Stimulated activated CD4-positive, alpha-beta T cell treated with anti-CD3 and anti-CD28 coated beads, Interleukin-12 subunit alpha, Interleukin-12 subunit beta, amount 100 ng/mL, for 24 hours (primary cell): ENCODE data around the gene VAT1L.

Experiments
- DNase-seq, 2 experiments: peaks; one replicate each; pipeline ENCODE4 v3.0.0-alpha.2; 2020; ENCODE audit warnings: low read depth in 2 of 2

VAT1L gene, protein sequence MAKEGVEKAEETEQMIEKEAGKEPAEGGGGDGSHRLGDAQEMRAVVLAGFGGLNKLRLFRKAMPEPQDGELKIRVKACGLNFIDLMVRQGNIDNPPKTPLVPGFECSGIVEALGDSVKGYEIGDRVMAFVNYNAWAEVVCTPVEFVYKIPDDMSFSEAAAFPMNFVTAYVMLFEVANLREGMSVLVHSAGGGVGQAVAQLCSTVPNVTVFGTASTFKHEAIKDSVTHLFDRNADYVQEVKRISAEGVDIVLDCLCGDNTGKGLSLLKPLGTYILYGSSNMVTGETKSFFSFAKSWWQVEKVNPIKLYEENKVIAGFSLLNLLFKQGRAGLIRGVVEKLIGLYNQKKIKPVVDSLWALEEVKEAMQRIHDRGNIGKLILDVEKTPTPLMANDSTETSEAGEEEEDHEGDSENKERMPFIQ

DNA sequence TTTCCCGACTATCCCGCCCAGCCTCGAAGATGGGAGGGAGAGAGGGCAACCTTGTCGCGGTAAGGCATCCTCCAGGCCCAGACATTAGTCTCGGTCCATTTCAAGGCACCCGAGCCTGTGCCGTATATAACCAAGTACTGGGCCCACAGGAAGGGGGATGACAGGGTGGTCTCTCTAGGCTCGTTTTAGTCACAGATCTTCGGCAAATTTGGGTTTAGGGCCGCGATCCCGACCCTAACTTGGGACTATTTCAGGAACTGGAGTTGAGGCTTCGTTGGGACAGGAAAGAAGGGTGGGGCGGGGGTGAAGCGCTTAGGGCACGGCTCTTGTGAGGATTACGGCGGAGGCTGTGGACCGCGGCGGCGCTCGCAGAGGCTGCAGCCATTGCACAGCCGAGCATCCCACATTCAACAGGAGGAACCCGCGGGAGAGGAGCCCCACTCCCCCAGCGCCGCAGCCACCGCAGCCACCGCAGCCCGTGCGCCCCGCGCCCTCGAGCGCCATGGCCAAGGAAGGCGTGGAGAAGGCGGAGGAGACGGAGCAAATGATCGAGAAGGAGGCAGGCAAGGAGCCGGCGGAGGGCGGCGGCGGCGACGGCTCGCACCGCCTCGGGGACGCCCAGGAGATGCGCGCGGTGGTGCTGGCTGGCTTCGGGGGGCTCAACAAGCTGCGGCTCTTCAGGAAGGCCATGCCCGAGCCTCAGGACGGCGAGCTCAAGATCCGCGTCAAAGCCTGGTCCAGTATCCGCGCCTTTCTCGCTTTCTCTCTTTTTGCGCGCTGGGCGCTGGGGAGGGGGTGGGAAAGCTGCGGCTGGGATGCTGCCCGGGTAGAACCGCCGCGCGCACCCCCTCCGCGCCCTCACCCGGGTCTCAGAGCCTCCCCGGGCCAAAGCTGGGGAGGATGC is at the start of gene VAT1L:
Gene VAT1L (plus strand): TSS at position 384 of the 904 bp plus-strand sequence. CDS start 119 bp downstream, at position 503.
- DNase-seq, result peak in 1 of 2 experiments; percentile 8

DNA sequence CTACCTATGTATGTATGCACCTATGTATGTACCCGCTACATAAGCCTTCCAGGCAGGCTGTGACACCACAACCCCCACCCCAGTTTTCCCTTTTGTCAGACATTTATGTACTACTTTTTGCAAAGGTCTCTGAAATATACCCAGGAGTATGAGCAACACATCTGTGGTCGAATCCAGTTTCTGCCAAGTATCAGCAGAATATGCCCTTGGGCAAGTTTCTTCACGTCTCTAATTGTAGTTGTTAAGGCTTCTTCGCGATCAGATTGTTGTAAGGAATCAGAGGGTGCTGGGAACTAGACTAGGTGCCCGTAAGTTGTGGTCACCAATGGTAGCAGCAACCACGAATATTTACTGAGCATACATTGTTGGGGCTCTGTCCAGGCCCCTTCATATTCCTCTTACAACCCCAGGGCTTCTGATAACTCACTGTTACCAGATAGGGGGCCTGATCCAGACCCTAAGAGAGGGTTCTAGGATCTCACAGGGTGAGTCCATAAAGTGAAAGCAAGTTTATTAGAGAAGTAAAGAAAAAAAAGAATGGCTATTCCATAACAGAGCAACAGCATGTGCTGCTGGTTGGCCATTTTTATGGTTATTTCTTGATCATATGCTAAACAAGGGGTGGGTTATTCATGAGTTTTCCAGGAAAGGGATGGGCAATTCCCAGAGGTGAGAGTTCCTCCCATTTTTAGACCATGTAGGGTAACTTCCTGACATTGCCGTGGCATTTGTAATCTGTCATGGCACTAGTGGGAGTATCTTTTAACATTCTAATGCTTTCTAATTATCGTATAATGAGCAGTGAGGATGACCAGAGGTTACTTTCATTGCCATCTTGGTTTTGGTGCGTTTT is 49.4 kb upstream of the VAT1L start:
- no peak for DNase-seq

DNA sequence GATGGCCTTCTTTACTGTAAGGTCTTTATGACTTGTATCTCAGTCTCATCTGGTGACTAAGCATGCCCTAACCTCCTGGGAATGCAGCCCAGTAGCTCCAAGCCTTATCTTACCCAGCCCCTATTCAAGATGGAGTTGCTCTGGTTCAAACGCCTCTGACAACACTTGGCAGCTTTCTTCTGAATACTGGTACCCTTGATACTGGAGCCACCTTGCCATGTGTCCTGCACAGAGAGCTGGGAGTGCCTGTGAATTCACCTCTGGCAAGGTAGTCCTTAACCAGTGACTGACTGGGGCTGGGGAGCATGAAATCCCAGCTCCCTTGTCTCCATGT is 48.8 kb upstream of the VAT1L start:
- no peak for DNase-seq

DNA sequence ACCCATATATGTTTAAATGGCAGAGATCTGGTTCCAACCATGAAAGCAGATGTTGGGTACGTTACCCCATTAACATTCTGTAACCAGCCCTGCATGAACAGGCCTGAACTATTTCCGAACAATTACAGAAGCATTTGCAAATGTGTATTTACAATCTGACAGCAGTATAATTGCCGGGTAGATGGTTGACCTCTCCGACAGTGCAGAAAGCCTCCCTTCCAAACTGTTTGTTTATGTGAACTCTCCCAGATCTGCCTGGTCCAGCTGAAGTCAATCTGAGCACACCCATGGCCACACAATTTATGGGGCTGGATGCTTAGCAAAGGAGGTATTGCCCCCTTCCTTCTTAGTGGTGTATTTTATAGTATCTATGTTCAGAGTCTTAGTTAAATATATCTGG is 44.2 kb upstream of the VAT1L start:
- DNase-seq, result no peak

DNA sequence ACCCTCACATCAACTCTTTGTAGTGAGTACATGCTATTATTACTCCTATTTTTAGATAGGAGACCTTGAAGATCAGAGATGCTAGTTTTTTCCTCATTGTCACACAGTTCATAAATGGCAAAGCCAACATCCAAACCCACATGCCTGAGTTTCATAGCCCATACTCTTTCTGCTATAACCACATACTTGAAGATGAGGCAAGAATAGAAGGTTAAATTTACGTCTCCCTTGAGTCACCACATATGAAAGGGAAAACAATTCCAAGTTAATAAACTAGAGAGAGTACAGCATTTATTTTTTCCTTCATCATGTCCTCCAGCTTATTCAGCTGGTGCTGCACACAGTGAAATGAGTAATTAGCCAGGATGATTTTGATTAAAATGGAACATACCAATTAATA is 42.4 kb upstream of the VAT1L start:
- no peak for DNase-seq

DNA sequence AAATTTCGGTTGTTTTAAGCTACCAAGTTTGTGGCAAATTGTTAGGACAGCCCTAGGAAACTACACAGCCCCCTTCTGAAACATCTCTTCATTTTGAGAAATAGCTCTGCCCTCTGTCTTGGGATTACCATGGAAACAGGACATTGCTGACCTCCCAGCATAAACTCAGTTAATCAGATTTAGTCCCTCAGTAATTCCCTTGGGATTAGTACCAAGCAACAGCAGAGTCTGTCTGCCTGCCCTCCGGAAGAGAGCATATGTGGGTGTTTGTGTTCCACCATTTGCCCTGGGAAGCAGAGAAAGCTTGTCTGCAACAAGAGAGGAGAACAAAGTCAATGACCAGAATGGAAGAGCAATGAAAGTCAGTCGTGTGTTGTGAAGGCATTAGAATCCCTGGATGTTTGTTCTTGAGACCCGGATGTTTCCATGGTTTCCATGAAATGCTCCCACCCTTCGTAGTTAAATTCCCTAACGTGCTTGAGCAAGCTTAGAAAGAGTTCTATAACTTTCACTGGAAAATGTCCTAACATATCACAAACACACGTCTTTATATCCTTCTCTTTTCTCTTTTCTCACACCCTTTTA is 39.9 kb upstream of the VAT1L start:
- no peak for DNase-seq

DNA sequence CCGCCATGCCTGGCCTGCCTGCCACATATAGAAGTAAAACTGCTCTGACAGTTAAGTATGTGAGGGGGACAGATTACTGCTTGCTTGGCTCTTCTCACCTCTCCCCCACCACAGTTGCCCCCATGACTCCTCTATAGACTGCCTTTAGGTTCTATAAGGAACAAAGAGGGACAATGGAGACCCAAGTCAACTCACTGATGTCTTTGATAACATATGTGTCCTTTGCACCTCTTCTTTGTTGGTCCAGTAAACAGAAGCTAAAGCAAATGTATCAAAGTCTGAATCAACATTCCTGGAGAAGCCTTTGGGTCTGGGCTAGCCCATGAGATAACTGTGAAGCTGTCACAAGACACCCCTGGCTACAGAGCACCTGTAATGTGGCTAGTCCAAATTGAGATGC is 38.9 kb upstream of the VAT1L start:
- DNase-seq, result no peak

DNA sequence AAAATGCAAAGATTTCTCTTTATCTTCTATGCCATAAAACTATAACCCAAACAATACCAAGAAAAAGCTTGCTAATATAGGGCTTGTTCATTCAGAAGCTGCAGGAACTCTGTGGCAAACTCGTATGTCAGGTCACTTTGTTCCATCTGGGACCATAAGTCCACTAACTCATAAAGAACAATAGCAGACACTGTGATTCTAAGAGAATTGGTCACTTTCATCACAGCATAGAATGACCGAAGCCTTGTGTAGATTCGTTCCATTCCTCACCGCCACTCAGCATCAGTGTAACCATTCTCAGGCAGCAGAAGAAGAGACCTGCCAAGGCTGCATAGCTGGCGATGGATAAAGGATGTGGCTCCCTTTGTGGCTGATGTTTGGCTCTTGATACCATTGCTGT is 30.3 kb upstream of the VAT1L start:
- no peak for DNase-seq

DNA sequence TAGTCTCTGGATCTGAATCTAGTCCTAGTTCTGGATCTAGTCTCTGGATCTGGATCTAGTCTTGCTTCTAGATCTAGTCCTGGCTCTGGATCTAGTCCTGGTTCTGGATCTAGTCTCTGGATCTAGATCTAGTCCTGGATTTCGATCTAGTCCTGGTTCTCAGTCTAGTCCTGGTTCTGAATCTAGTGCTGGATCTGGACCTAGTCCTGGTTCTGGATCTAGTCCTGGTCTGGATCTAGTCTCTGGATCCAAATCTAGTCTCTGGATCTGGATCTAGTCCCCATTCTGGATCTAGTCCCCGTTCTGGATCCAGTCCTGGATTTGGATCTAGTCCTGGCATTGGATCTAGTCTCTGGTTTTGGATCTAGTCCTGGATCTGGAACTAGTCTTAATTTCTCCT is 29.9 kb upstream of the VAT1L start:
- DNase-seq, result no peak

DNA sequence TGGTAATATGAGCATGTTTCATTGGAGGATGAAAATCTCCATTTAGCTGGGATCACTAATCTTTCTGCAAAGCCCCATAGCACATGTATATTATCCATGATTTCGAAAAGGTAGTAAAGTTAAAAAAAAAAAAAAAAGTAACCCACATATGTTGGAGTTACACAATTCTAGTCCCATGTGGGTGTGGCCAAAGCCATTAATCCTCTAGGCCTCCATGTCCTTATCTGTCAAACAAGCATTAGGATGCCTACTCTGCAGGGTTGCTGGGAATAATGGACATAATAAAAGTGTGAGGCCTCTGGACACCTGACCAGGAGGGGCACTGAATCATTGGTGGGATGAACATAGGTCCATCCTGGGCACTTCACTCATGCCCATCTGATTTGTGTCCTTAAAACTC is 29.2 kb upstream of the VAT1L start:
- DNase-seq, result no peak

DNA sequence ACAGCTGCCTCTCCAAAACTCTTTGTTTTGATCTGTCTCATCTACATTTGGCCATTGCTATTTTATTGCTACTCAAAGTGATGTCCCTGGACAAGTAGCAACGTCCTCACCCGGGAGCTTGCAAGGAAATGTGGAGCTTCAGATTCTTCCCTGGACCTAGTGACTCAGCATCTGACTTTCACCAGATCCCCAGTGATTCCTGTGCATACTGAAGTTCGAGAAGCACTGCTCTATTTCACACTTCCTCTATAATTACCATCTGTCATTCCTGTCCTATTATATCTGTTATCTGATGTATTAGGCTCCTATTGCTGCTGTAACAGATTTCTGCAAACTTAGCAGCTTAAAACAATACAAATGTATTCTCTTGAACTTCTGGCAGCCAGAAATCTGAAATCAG is 28.5 kb upstream of the VAT1L start:
- DNase-seq, result no peak

DNA sequence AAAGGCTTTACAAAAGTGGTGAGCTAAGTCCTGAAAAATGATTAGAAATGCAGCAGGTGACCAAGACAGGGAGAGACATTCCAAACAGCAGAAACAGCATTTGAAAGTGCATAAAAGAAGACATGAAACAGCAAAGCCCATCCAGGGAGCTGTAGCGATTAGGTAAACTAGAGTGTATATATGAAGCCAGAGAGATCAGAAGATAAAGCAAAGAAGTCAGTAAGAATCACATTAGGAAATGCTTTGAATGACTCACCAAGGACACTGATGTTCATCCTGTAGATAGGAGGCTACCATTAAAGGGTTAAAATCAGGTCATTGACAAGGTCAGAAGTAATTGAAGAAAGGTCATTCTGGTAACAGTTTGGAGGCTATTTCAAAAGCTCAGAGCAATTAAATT is 27.6 kb upstream of the VAT1L start:
- no peak for DNase-seq

DNA sequence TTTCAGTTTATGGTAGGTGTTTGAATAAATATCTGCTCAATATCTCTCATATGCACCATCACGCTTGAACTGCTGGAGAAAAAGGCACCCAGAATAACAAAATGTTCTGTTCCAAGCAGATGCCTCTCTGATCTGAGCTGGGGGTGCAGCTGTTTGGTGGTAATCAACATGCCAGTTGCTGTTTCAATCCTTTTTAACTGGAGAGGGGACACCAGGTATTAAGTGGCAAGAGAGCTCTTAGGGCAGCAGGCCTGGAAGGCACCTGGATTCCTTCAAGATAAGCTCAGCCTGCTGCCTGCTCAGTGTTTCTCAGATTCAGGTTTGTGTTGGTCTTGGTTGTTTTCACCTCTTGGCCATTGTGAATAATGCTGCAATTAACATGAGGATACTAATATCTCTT is 27.2 kb upstream of the VAT1L start:
- DNase-seq, result no peak

DNA sequence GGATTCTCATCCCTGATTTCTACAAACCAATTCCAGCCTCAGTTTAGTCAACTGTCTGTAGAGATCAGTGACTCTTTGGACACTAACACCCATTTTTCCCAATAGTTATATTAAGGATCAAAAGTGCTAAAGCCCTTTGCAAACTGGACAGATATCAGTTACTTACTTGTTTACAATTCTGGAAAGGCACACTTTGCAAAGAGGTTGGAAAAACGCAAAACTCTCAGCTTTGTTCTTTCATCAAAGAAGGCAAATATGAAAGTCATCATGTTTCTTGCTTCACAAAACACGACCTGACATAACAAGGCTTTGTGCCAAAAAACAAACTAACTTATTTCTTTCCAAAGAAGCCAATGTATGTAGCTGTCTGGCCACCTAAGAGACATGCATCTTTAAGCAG is 26.1 kb upstream of the VAT1L start:
- DNase-seq, result no peak

DNA sequence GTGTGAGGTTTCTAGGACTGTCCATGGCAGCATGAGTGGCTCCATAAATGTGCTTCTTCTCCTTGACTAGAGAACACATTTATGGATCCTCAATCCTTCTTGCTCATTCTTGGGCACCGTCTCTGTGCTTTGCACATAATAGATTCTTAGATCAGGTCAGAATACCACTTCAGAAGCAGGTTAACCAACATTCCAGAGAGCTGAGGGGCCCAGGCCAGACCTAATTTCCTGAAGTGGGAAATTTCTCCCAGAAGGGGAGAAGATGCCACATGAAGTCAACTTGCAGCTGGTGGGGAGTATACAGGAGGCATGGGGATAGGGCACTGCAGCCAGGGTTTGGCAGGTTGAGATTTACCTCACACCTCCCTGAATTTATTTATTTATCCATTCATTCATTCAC is 24.4 kb upstream of the VAT1L start:
- no peak for DNase-seq

DNA sequence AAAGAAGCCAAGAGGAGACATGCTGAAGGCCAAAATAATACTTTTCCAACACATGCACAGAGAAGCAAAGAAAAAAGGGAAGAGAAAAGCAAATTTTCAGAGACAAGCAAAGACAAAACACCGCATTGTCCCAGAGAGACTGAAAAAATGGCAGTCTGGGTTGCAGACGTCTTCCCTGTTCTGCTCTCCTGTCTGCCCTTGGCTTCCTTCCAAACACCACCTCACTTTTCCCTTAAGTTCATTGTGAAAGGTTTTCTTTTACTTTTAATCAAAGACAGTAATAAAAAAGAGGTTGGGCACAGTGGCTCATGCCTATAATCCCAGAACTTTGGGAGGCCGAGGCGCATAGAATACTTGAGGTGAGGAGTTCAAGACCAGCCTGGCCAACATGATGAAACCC is 21.2 kb upstream of the VAT1L start:
- no peak for DNase-seq

DNA sequence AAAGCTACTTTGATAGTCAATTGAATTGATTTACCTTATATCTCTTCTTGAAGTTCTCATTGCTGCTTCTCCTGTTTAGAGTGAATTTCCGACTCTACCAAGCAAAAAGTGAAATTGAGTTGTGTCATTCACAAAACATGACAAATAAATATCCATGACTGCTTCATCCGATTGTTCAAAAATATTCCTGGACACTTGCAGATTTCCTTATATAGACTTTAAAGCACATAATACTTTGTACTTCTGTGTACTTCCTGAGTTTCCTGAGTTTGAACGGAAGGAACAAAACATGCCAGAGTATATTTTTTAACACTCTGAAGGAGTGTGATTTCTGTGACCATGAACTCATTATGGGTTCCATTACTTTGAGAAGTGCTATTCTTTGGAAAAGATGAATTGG is 20.5 kb upstream of the VAT1L start:
- no peak for DNase-seq

DNA sequence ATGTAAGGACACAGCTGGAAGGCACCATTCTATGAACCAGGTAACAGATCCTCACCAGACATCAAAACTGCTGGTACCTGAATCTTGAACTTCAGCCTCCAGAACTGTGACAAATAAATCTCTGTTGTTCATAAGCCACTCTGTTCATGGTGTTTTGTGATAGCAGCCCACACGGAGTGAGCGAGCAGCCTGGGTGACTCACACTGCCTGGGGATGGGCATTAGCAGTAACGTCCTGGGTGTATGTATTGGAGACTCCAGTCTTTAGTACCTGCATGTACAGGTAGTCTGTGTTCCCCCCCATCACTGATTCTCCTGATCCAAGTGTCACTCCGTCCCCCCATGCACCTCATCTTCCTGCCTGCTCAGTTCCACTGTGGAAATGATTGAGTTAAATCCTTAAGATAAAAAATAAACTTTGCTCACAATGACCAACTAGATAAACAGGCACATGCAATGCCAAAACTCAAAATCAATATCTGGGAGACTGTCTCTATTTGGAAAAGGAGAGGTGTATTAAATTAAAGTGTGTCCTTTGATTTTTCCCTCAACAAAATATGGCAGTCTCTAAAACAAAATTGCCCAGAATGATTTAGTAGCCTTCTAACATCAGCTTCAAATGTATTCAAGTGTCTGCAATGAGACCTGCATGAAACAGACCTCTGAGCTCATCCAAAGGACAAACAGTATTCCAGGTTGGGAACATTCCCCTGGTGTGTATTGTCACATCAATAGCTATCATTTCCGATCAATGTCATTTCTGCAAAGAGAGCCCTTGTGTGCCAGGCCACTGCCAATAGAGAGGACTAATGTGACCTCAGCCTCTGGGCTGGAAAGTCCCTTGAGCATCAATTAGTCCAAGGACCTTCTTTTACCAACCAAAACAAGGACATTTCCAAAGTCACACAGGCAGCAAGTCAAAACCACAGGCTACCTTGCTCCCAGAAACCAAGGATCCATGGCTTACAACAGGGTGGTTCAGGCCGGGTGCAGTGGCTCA is 12.2 kb upstream of the VAT1L start:
- DNase-seq, result no peak

DNA sequence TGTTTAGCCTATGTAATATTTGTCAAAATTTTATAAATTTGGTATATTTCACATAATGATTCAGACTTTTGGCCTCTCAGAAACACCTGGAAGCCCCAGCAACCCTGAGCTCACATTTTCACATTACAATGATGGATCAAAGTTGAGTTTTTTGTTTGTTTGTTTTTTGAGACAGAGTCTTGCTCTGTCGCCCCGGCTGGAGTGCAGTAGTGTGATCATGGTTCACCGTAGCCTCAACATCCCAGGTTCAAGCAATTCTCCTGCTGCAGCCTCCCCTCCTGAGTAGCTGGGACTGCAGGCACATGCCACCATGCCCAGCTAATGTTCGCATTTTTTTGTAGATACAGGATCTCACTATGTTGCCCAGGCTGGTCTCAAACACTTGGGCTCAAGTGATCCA is 10.6 kb upstream of the VAT1L start:
- no peak for DNase-seq

DNA sequence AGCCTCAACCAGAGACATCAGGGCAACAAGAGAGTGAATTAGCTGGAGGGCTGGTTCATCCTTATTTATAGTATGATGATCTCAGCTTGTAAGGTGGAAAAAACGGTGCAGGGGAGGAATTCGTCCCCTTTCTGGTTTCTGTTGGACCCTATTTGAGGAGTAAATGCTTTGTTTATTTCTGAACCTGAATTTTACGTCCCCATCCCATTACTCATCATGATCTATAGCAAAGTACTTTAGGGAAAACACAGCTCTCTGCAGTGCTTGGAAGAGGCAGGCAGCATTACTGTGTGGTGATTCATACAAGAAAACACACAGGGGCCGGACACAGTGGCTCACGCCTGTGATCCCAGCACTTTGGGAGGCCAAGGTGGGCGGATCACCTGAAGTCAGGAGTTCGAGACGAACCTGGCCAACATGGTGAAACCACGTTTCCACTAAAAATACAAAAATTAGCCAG is 8.0 kb upstream of the VAT1L start:
- no peak for DNase-seq
